GM10266 (cell line): ENCODE data around the gene KCNV2.

Experiments used
- DNase-seq: peaks from one replicate; pipeline ENCODE4 v3.0.0; 2012; ENCODE audit errors: extremely low spot score
- TF ChIP-seq, protein P1 (sequence below): IDR thresholded peaks from 2 replicates; pipeline ENCODE4 v1.5.1; 2012; ENCODE audit warnings: mild to moderate bottlenecking, low read depth; ENCODE audit not compliant: control insufficient read depth, insufficient read depth; ENCODE audit errors: missing control alignments

Gene KCNV2

DNA sequence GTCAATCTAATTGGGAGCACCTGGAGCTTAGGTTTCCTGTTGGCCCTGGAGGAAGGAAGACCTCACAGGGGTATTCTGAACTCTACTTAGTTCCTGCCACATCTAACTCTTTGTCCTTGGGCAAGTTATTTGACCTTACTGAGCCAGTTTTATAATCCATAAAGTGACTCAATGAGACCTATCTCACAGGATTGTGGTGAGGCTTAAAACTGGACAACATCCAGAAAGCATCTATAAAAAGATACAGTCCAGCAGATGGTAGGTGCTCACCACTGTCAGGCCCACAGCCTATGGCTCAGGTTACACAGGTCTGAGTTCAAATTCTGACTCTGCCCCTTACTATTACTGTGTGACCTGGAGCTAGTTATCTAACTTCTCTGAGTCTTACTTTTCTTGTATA lies 23.3 kb downstream of the KCNV2 start:
- TF ChIP-seq, protein P1, sequence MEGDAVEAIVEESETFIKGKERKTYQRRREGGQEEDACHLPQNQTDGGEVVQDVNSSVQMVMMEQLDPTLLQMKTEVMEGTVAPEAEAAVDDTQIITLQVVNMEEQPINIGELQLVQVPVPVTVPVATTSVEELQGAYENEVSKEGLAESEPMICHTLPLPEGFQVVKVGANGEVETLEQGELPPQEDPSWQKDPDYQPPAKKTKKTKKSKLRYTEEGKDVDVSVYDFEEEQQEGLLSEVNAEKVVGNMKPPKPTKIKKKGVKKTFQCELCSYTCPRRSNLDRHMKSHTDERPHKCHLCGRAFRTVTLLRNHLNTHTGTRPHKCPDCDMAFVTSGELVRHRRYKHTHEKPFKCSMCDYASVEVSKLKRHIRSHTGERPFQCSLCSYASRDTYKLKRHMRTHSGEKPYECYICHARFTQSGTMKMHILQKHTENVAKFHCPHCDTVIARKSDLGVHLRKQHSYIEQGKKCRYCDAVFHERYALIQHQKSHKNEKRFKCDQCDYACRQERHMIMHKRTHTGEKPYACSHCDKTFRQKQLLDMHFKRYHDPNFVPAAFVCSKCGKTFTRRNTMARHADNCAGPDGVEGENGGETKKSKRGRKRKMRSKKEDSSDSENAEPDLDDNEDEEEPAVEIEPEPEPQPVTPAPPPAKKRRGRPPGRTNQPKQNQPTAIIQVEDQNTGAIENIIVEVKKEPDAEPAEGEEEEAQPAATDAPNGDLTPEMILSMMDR = no peak
- no peak for DNase-seq

- no peak for DNase-seq
- TF ChIP-seq, protein P1 = no peak
Observed at GRCh38 chr9:2741441-2742158, 24.3 kb downstream of the KCNV2 start.

- no peak for DNase-seq
- TF ChIP-seq, protein P1 = no peak
Observed at GRCh38 chr9:2742214-2742613, 24.9 kb downstream of the KCNV2 start.

- TF ChIP-seq, protein P1 = no peak
- no peak for DNase-seq
Observed at GRCh38 chr9:2743937-2744529, 26.7 kb downstream of the KCNV2 start.

GRCh38 chr9:2745560-2746380 lies 28.5 kb downstream of the KCNV2 start:
- no peak for DNase-seq
- TF ChIP-seq, protein P1 = no peak

DNA sequence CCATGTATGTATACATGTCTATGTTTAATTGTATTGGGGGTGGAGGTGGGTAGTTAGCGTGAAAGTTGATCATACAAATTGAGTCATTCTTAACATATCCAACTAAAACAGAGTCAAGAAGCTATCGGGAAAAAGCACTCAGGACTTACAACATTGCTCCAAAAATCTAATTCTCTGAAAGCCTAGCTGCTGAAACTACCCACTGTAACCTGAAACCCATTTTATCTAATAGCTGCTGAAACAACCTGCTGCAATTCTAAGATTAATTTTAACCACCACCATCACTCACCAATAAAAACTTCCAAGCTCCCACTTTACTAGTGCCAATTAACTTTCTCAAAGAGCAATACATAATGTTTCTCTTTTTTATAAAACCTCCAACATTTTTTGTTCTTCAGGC lies 32.2 kb downstream of the KCNV2 start:
- no peak for DNase-seq
- TF ChIP-seq, protein P1 = no peak
